Measurements from ENCODE around the gene CATSPERE. TPM values are rescaled to one million over a fixed set of nuclear protein-coding genes. Genes with fewer than 3 reads are reported as not detected.

CATSPERE gene
- total and polyA plus RNA-seq, 9 of the 15 experiments (the other 6 are each of a cell fraction or from before 2014, with no cell fraction given) = 0.06 to 0.16 (median 0.09) TPM; not detected in 3

- TF ChIP-seq UBTF (IDR thresholded peaks at IDR 0.05; ENCODE audit: borderline replicate concordance in 1 of 2, low read depth in 2 of 2, low read length in 2 of 2) = 0 out of 4 replicates have a peak, but pooled peaks of 1 of the 2 experiments have one; percentile 73
- no peak for TF ChIP-seq ZNF77 (CRISPR knock-in tag; IDR thresholded peaks at IDR 0.05)
- no peak for TF ChIP-seq SMARCA4 (IDR thresholded peaks at IDR 0.05)
- TF ChIP-seq MEIS2 (IDR thresholded peaks at IDR 0.05; ENCODE audit: partially characterized antibody) = peak; percentile 36
- no peak for TF ChIP-seq ZKSCAN3 (CRISPR knock-in tag; IDR thresholded peaks at IDR 0.05)
- TF ChIP-seq ZBED1 (IDR thresholded peaks at IDR 0.05) = no peak
- peak; percentile 15 for TF ChIP-seq TBP (optimal IDR thresholded peaks at IDR 0.05; ENCODE audit: low read depth, low read length)
- no peak for TF ChIP-seq STAT5B (CRISPR knock-in tag; IDR thresholded peaks at IDR 0.05)
- TF ChIP-seq BRF2 (IDR thresholded peaks at IDR 0.05; ENCODE audit: borderline replicate concordance, insufficient read depth, insufficient read length) = no peak
- no peak for TF ChIP-seq ZNF785 (CRISPR knock-in tag; IDR thresholded peaks at IDR 0.05)
- no peak for TF ChIP-seq ZNF133 (CRISPR knock-in tag; IDR thresholded peaks at IDR 0.05)
- no peak for TF ChIP-seq ZNF280A (IDR thresholded peaks at IDR 0.05; ENCODE audit: low read depth, partially characterized antibody)
- TF ChIP-seq ZNF354B (CRISPR knock-in tag; IDR thresholded peaks at IDR 0.05) = peak; percentile 48; the same call in 1 of the 2 replicates
- TF ChIP-seq TOE1 (IDR thresholded peaks at IDR 0.05; ENCODE audit: borderline replicate concordance) = no peak
- TF ChIP-seq TOE1 (CRISPR knock-in tag; IDR thresholded peaks at IDR 0.05; ENCODE audit: borderline replicate concordance, low read depth) = no peak
- TF ChIP-seq PATZ1 (CRISPR knock-in tag; IDR thresholded peaks at IDR 0.05; ENCODE audit: borderline replicate concordance) = no peak
- peak; percentile 81 for TF ChIP-seq GABPA (tag; conservative IDR thresholded peaks at IDR 0.05; ENCODE audit: low read depth)
- TF ChIP-seq BRF1 (IDR thresholded peaks at IDR 0.05; ENCODE audit: borderline replicate concordance, extremely low read depth, insufficient read length) = no peak
- TF ChIP-seq BMI1 (IDR thresholded peaks at IDR 0.05; ENCODE audit: low read length) = no peak
- TF ChIP-seq NUFIP1 (IDR thresholded peaks at IDR 0.05; ENCODE audit: partially characterized antibody) = no peak
Observed at GRCh38 chr1:244451951-244452795, 8.9 kb upstream of the CATSPERE start (continued).
